NCI-H1417 (cell line): ENCODE data around the gene RALGPS1.

ENCODE experiments used
- DNase-seq, 3 experiments: peaks; one replicate each; lab custom pipeline; 2025; lab: John Stamatoyannopoulos, UW

RALGPS1 gene

GRCh38 chr9:127121628-127122175 is 207.1 kb downstream of the RALGPS1 start:
- DNase-seq = peak in 2 of 3 experiments; percentile 30 to 59

DNA sequence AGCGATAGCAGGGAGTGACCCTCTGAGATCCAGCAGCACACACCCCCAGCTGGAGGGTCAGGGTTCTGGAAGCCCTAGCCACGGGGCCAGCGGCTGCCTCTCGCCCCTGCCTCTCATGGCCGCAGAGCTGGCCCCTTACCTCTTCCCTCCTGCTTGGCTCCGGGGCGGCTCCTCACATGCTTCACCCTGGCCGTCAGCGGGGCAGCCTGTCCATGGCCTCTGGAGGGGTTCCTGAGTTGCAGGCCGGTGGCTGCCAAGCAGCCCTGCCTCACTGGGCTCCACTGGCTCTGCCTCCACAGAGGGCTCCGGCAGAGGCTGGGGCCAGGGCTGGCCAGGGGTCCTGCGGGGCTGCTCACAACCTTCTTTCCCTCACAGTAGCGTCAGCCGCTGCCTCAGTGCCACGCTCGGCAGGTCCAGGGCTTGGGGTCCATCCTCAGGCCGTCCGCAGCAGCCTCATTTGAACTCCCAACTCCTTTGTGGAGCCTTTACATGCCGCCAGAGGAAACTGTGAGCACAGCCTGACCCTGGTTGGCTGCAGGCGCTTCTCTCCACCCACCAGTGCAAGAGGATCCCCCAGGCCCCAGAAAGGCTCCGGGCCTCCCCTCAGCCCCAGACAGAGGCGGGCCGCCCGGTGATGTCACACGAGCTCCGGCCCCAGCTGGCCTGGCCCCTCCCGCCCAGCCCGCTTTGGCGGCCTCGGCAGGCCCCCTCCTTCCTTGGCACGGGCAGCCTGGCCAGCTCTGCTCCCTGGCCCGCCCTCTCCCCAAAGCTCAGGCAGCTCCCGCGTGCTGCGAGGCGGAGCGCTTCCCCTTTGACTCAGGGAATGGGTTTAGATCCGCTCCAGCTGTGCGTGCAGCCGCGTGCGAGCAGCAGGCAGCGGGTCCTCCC is 207.8 kb downstream of the RALGPS1 start, which contains the start of gene ANGPTL2:
TSS of gene ANGPTL2 (minus strand) at position 460 of the 888 bp plus-strand sequence. CDS start 13,904 bp downstream, outside the sequence.
- DNase-seq = peak; percentile 42 to 90 (median 83)

GRCh38 chr9:127123064-127123890 is 208.7 kb downstream of the RALGPS1 start:
- DNase-seq = peak; percentile 75 to 92 (median 83)

- DNase-seq = no peak
Measured at GRCh38 chr9:127124111-127124531, 209.5 kb downstream of the RALGPS1 start.

DNA sequence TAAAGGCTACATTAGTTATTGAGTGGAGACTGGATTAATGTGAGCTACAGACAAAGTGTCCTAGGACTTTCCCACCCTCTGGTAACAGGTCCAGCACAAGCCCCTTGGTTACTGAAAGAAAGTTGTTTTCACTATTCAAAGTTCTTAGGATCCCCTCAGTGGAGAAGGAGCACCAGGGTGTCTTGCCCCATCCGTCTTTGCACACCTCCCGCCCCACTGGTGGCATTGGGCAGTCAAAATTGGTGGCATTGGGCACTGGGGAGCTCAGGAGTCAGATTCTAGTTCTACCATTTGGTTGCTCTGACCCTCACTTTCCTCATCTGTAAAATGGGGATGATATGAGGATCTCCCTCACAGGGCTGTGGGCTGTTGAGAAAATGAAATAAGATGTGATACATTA is 210.2 kb downstream of the RALGPS1 start:
- DNase-seq = no peak

GRCh38 chr9:127126971-127127370 is 212.4 kb downstream of the RALGPS1 start:
- DNase-seq = no peak

DNA sequence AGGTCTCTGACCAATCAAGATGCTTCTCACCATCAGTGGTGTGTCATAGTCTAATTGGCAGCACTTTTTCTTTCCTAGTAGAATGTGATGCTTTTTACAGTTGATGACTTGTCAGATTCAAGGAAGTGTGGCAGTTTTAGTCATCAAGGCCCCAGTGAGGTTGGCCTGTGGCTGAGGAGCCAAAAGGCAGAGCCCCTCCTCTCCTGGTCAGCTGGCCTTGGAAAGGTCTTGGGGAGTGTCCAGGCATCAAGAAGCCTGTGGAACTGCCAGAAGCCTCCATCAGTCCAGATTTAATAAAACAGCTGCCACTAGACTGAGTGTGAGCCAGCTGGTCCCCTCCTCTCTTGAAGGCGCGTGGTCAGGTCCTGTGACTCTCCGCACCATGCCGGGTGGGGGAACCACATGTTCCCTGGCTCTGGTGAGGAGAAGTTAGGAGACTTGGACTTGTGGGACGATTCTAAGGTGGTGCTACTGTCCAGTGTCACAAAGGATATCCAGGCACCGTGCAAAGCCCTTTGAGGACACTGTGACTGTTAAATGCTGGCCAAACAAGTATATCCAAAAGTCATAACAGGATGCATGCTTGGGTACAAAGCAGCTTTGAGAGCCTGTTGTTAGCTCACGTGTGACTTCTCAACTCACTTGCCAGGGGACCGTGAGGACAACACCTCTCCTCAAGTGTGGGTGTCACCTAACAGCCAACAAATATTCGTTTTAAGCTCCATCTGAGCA is 213.9 kb downstream of the RALGPS1 start:
- DNase-seq = peak in 1 of 3 experiments; percentile 19

DNA sequence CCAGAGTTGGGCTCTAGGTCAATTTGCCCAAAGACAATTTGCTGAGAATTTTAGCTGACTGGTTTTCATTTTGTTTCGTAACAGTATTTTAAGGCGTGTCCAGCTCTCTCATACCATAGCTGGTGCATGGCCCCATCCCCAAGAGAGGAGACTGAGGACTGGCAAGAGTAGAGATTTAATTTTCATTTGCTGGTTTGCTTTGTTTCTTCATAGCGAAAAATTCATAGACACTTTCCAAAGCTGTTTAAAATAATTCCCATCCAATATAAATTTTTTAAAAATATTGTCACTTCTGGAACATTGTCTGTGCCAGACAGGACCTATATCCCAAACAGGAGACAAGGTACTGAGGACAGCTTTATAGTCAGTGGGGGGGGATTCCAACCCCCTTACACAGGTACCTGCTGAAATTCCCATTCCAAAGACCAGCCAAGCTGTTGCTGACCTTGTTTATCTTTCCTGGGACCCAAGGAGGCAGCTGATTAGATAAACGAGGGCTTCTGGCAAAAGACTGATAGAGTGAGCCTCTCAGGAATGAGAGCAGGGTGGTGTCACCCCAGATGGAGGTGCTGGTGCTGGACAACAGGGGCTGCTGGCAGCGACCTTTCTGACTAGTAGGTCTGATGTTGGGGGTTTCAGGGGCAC is 214.6 kb downstream of the RALGPS1 start:
- no peak for DNase-seq

DNA sequence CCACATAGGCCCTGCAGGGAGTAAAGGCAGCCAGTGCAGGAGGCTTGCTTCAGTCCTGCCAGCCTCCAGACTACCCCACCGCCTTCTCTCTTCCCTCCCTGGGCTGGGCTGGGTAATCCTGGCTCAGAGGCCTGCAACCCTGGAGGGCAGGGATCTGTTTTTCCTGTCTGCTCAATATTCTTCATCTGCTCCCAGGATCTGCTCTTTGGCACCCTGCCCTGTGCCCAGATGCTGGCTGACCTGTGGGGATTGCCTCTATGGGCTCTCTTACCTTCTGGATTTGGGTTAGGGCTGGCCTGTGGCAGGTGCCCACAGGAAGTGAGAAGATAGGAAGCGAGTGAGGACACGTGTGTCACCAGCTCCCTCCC is 215.1 kb downstream of the RALGPS1 start:
- DNase-seq = no peak

- DNase-seq = no peak
Measured at GRCh38 chr9:127130235-127130634, 215.7 kb downstream of the RALGPS1 start.

DNA sequence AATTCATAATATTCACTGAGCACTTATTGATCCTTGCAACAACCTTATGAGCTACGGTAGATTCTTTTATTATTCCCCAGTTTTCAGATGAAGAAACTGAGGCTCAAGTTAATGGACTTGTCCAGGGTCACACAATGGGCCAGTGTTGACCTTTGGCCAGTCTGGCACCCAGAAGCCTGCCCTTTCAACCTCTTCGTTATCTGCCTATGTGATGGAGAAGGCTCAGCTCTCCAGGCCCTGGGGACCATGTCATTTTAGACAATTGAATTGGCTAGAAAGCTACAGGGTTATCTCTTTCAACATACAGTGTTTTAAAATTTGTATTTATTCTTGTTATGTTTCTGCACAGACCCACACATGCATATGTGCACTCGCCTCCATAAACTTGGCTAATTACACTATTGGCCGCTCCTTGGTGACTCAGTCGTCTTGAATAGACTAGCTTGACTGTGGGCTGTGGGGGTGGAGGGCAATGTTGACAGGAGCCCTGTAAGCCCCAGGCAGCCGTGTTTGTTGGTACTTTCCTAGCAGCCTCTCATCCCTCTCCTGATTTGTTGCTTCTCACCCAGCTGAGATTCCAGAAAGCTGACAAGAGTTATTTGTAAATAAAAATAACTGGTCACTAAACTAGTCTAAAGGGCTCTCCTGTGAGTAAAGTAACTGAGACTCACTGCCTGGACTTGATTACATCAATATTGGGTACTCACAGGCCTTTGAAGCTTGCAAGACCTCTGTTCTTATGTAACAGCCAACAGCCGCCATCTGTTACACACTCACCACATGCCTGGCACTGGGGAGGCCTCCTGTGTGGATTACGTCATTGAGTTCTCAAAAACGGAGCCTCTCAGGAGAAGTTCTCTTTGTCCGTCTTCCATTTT is 216.3 kb downstream of the RALGPS1 start:
- DNase-seq = peak in 2 of 3 experiments; percentile 8 to 49

DNA sequence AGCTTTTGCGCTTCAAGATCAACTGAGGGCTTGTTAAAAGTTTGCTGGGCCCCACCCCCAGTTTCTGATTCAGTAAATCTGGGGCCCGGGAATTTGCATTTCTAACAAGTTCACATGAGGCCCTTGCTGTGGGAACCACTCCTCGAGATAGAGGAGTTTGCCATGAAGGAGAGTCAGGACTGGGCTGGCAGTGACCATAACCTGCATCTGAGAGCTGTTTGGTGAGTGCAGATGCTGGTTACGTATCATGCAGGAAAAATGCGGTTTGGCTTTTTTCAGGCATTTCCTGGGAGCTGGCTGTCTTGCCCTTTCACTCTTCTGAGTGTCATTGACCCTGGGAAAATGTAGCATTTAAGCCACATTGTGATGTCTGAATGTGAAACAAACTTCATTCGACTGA is 217.3 kb downstream of the RALGPS1 start:
- no peak for DNase-seq

GRCh38 chr9:127132375-127132774 is 217.8 kb downstream of the RALGPS1 start:
- no peak for DNase-seq

GRCh38 chr9:127132921-127133647 is 218.5 kb downstream of the RALGPS1 start:
- peak; percentile 57 to 86 (median 64) for DNase-seq

DNA sequence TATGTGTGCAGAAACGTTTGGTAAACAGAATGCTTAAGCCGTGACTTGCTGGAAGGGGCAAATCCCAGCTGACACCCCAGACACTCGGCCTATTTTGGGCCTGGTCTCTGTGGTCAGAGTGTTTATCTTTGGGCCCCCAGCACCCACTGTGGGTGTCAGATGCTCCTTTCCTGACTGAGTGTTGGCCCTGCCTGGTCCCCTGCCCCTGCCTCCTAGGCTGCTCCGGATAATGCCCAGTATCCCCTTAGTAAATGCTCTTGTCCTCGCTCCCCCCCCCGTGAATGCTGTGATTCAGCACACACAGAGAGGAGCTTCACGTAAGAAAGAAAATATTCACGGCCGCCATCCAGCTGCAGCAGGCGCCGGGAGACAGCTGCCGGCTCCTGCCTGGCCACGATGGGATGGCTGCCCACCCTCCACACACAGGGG is 219.2 kb downstream of the RALGPS1 start:
- peak; percentile 5 to 70 (median 52) for DNase-seq

GRCh38 chr9:127135056-127135745 is 220.6 kb downstream of the RALGPS1 start:
- no peak for DNase-seq

GRCh38 chr9:127136081-127136879 is 221.7 kb downstream of the RALGPS1 start:
- no peak for DNase-seq
